Measurements from ENCODE around the gene SETSIP. TPM values are rescaled to one million over a fixed set of nuclear protein-coding genes. Genes with fewer than 3 reads are reported as not detected.
A peak's percentile ranks its signal among the peaks of the same experiment; 100 is the strongest.

The SETSIP gene
- total RNA-seq, 1 donor from 2014 or later = not detected

- no peak for DNase-seq
- ATAC-seq = no peak
- no peak for TF ChIP-seq CTCF (IDR thresholded peaks at IDR 0.05)
- H3K4me1 ChIP-seq = no peaks in the 10 kb centered on the region
- no peaks in the 10 kb centered on the region for H3K36me3 ChIP-seq
- no peak overlapping the region for H3K4me3 ChIP-seq
- H3K27me3 ChIP-seq = no peaks in the 10 kb centered on the region
- intact Hi-C loops (cut with DNase I) = no loop called here
- H3K9me3 ChIP-seq = peaks cover 13% of the 10 kb centered on the region
- H3K27ac ChIP-seq = no peak overlapping the region
Observed at GRCh38 chr1:92087542-92087941, 12.3 kb upstream of the SETSIP start.

GRCh38 chr1:92085727-92086126 is 10.5 kb upstream of the SETSIP start:
- peaks cover 7% of the 10 kb centered on the region for H3K4me1 ChIP-seq
- H3K27me3 ChIP-seq = no peaks in the 10 kb centered on the region
- ATAC-seq = no peak
- TF ChIP-seq CTCF (IDR thresholded peaks at IDR 0.05) = no peak
- peaks cover 13% of the 10 kb centered on the region for H3K9me3 ChIP-seq
- no peaks in the 10 kb centered on the region for H3K36me3 ChIP-seq
- H3K4me3 ChIP-seq = no peak overlapping the region
- no peak for DNase-seq
- intact Hi-C loops (cut with DNase I) = no loop called here
- H3K27ac ChIP-seq = no peak overlapping the region

DNA sequence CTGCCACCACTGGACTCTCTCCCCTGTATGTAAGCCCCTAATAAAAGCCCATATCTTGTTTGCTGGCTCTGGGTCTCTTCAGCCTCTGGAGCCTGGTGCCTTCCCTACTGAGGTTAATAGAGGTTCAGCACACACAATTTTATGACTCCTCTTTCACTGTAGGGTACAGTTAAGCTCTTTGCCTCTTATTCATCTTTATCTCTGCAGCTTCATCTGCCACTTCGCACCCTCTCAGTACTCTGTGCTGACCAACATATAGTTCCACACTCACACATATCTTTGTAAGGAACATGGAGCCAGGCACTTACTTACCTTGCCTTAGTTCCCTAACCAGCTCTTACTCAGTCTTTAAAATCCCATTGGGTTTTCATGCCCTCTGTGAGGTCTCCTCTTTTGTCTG is 9.4 kb upstream of the SETSIP start:
- no peaks in the 10 kb centered on the region for H3K36me3 ChIP-seq
- no peak overlapping the region for H3K4me3 ChIP-seq
- TF ChIP-seq CTCF (IDR thresholded peaks at IDR 0.05) = no peak
- H3K27me3 ChIP-seq = no peaks in the 10 kb centered on the region
- peaks cover 13% of the 10 kb centered on the region for H3K9me3 ChIP-seq
- ATAC-seq = no peak
- intact Hi-C loops (cut with DNase I) = no loop called here
- H3K27ac ChIP-seq = no peak overlapping the region
- no peak for DNase-seq
- peaks cover 7% of the 10 kb centered on the region for H3K4me1 ChIP-seq

DNA sequence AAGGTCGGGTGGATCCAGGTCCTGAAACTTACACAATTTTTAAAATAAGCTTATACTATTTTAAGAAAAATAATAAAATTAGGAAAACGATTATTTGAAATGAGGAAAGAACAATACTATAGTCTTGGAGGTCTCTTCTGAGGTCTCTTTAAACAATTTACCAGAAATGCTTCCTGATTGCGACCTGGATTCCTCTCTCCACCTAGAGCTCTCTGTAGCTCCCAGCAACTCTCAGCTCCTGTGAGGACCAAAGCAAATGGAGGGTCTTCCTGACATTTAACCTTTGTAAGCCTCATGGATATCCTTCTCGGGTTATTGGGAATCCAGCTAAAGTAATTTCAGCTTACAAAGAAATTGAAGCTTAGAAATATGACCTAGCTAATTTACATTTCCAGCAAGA is 5.8 kb upstream of the SETSIP start:
- TF ChIP-seq CTCF (IDR thresholded peaks at IDR 0.05) = no peak
- DNase-seq (no peak), ATAC-seq (no peak)
- Histone ChIP-seq H3K4me3 (peak overlapping the region; percentile 95), H3K4me1 (peaks cover 7% of the 10 kb centered on the region), H3K27me3 (no peaks in the 10 kb centered on the region), H3K27ac (peak overlapping the region; percentile 79), H3K36me3 (no peaks in the 10 kb centered on the region), H3K9me3 (peaks cover 6% of the 10 kb centered on the region)
- intact Hi-C loops (cut with DNase I) = no loop called here

DNA sequence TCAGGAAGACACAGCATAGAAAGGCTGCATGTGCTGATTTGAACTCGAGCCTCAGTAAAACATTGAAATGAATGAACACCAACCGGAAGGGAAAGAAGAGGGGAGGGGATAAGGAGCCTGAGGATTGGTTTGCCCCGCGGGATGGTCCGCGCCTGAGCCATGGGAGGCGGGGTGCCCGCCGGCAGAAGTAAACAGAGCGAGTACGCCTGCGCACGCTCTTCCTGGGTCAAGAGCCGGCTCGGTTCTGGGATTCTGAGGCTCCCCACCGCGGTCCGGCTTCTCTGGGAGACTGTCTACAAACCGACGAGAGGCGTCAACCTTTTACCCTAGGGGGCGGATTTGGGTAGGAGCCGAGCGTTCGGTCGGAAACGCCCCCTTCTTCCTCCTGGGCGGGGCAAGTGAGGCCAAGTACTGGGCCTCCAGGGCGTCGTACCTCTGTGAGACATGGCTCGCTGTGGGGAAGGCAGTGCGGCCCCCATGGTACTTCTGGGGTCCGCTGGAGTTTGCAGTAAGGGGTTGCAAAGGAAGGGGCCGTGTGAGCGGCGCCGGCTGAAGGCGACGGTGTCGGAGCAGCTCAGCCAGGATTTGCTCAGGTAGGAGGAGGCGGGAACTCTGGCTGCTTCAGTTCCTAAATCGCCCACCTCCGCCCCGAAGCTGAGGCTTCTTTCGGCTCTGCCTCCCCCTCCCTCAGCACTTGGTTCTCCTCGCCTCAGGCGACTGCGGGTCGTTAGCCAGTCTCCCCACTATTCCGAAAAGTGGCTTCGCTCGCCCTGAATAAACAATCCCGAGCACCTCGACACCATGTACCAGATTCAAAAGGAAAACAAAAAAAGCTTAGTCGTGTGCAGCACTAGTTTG is 5.1 kb upstream of the SETSIP start, which contains the start of gene BTBD8:
Gene BTBD8, plus strand, starts transcription at position 218 of the 858 bp plus-strand sequence. Its CDS starts 227 bp downstream, at position 445.
- ATAC-seq (peak; percentile 97), DNase-seq (peak; percentile 92)
- H3K36me3 ChIP-seq = no peaks in the 10 kb centered on the region
- H3K27me3 ChIP-seq = no peaks in the 10 kb centered on the region
- TF ChIP-seq CTCF (IDR thresholded peaks at IDR 0.05) = peak; percentile 8
- H3K4me1 ChIP-seq = peaks cover 7% of the 10 kb centered on the region
- peak within 1 kb of the TSS; percentile 95 for H3K4me3 ChIP-seq
- H3K9me3 ChIP-seq = no peaks in the 10 kb centered on the region
- intact Hi-C loops (cut with DNase I) = no loop called here
- peak within 1 kb of the TSS; percentile 79 for H3K27ac ChIP-seq
